DOHH2 (cell line): ENCODE results near the gene PPM1H.

Experiments used
- CTCF ChIP-seq: fragments of 200-600 bp; sonication (generic); IDR thresholded peaks from one replicate; pipeline ENCODE4 v1.5.1; 2014; ENCODE audit warnings: antibody characterized with exemption, mild to moderate bottlenecking, low read depth, low read length; ENCODE audit not compliant: poor library complexity, severe bottlenecking
- EZH2phosphoT487 ChIP-seq: fragments of 200-600 bp; sonication (generic); IDR thresholded peaks from 2 replicates; pipeline ENCODE4 v1.6.1; 2017; ENCODE audit warnings: borderline replicate concordance, mild to moderate bottlenecking, antibody characterized with exemption, low read length, moderate library complexity, mixed read lengths

- no peak for TF ChIP-seq CTCF
- no peak for TF ChIP-seq EZH2phosphoT487
Observed at GRCh38 chr12:62834971-62835547, 99.9 kb downstream of the PPM1H start.
